HepG2 (cell line): ENCODE results near the gene STX5. TPM values are rescaled to one million over a fixed set of nuclear protein-coding genes. Genes with fewer than 3 reads are reported as not detected.

Source experiments
- ARNT2 ChIP-seq: sonication (generic); formaldehyde crosslinking; IDR thresholded peaks from 2 replicates; pipeline ENCODE4 v1.8.0; 2022; ENCODE audit warnings: mild to moderate bottlenecking, low read depth, missing genetic modification reagents, moderate library complexity
- CHD4 ChIP-seq: fragments of 200-600 bp; sonication (generic); IDR thresholded peaks from 2 replicates; pipeline ENCODE4 v1.7.0; 2017; ENCODE audit warnings: mild to moderate bottlenecking, low read length, borderline replicate concordance
- CREB1 ChIP-seq, 2 experiments: fragments of 450-650 bp in 1 of 2; IDR thresholded peaks; 2 replicates each; pipeline ENCODE4 v1.6.1; 2016 to 2017; ENCODE audit warnings: control low read depth in 1 of 2, mild to moderate bottlenecking in 1 of 2, missing compliant biosample characterization in 1 of 2, missing genetic modification characterization in 1 of 2
- FOXA1 ChIP-seq, 2 experiments: fragments of 450-650 bp in 1 of 2; sonication (generic) in 1 of 2; formaldehyde crosslinking in 1 of 2; IDR thresholded peaks; 2 replicates each; pipeline versions ENCODE4 v1.4.0 to v1.6.1; 2016 to 2020; ENCODE audit warnings: missing genetic modification reagents in 1 of 2
- FOXA3 ChIP-seq: IDR thresholded peaks from 2 replicates; pipeline ENCODE4 v1.6.1; 2016; ENCODE audit warnings: missing genetic modification reagents, missing compliant biosample characterization
- HMGA1 ChIP-seq: sonication (generic); formaldehyde crosslinking; conservative IDR thresholded peaks from 2 replicates; pipeline ENCODE4 v1.4.0; 2020; ENCODE audit warnings: missing genetic modification reagents
- KDM4B ChIP-seq: sonication (generic); formaldehyde crosslinking; IDR thresholded peaks from 2 replicates; pipeline ENCODE4 v1.4.0; 2020; ENCODE audit warnings: missing genetic modification reagents
- RFXAP ChIP-seq: sonication (generic); formaldehyde crosslinking; IDR thresholded peaks from 2 replicates; pipeline ENCODE4 v1.4.0; 2020; ENCODE audit warnings: missing genetic modification reagents, borderline replicate concordance
- SP2 ChIP-seq: sonication (generic); formaldehyde crosslinking; IDR thresholded peaks from 2 replicates; pipeline ENCODE4 v1.5.1; 2020; ENCODE audit warnings: mild to moderate bottlenecking, missing genetic modification reagents
- SP5 ChIP-seq: IDR thresholded peaks from 2 replicates; pipeline ENCODE4 v1.6.1; 2016; ENCODE audit warnings: low read depth, borderline replicate concordance
- ZBTB43 ChIP-seq: sonication (generic); formaldehyde crosslinking; conservative IDR thresholded peaks from 2 replicates; pipeline ENCODE4 v1.4.0; 2020; ENCODE audit warnings: missing genetic modification reagents
- ZMAT3 ChIP-seq: sonication (generic); formaldehyde crosslinking; conservative IDR thresholded peaks from 2 replicates; pipeline ENCODE4 v1.7.0; 2021; ENCODE audit warnings: missing genetic modification reagents
- ZNF282 ChIP-seq: fragments of 450-650 bp; IDR thresholded peaks from 2 replicates; pipeline ENCODE4 v1.6.1; 2018; ENCODE audit not compliant: partially characterized antibody
- ZNF333 ChIP-seq: sonication (generic); formaldehyde crosslinking; IDR thresholded peaks from 2 replicates; pipeline ENCODE4 v1.4.0; 2020; ENCODE audit warnings: mild to moderate bottlenecking, missing genetic modification reagents, borderline replicate concordance
- ZNF503 ChIP-seq: sonication (generic); formaldehyde crosslinking; IDR thresholded peaks from 2 replicates; pipeline ENCODE4 v1.4.0; 2020; ENCODE audit warnings: missing genetic modification reagents
- ZNF563 ChIP-seq: sonication (generic); formaldehyde crosslinking; IDR thresholded peaks from 2 replicates; pipeline ENCODE4 v1.8.0; 2022; ENCODE audit warnings: mild to moderate bottlenecking, moderate library complexity, missing genetic modification reagents
- ZNF678 ChIP-seq: sonication (generic); formaldehyde crosslinking; IDR thresholded peaks from 2 replicates; pipeline ENCODE4 v1.4.0; 2020; ENCODE audit warnings: mild to moderate bottlenecking, missing genetic modification reagents
- ZNF792 ChIP-seq: IDR thresholded peaks from 2 replicates; pipeline ENCODE4 v1.6.1; 2016
- ZUFSP ChIP-seq: sonication (generic); formaldehyde crosslinking; IDR thresholded peaks from 2 replicates; pipeline ENCODE4 v1.9.0; 2021; ENCODE audit warnings: missing genetic modification reagents, mild to moderate bottlenecking, borderline replicate concordance
- polyA plus RNA-seq, 8 experiments: library from polyadenylated mRNA; depleted of rRNA in 3 of 8; stranded (reverse) in 7 of 8; unstranded in 1 of 8; fragments of >200 nt; fragmentation: Illumina TruSeq in 4 of 8; extraction: Trizol in 4 of 8; gene quantifications; 2 replicates each; pipeline versions ENCODE4 v1.2.1 to v1.2.3, GENCODE V29; 2011 to 2016; ENCODE audit warnings: low read depth in 4 of 8, missing spikeins in 1 of 8, mixed read lengths in 1 of 8; ENCODE audit not compliant: insufficient read depth in 1 of 8
- total RNA-seq, 5 experiments: library from RNA; depleted of rRNA; stranded (reverse); fragments of >200 nt; fragmentation: Illumina TruSeq; extraction: Trizol; gene quantifications; 2 replicates each; pipeline ENCODE4 v1.2.3, GENCODE V29; 2016; ENCODE audit warnings: low read depth in 1 of 5
- TF ChIP-seq, protein P1 (sequence below): sonication (generic); formaldehyde crosslinking; IDR thresholded peaks from 2 replicates; pipeline ENCODE4 v1.4.0; 2020; ENCODE audit warnings: missing genetic modification reagents, mild to moderate bottlenecking, borderline replicate concordance

Gene STX5
- total and polyA plus RNA-seq, 2 of the 13 experiments (the other 11 are each of a cell fraction or from before 2014, with no cell fraction given), result 26.9 to 30.0 TPM

GRCh38 chr11:62805076-62805892 is 26.6 kb downstream of the STX5 start, which contains the start of gene NXF1 (continued):
- peak; percentile 96 for TF ChIP-seq CREB1 (IDR thresholded peaks at IDR 0.05)
- peak; percentile 95 for TF ChIP-seq CREB1 (CRISPR knock-in tag; IDR thresholded peaks at IDR 0.05)
- TF ChIP-seq ARNT2 (CRISPR knock-in tag), result peak; percentile 75; the same call in 1 of the 2 replicates
- TF ChIP-seq ZBTB43 (CRISPR knock-in tag), result peak; percentile 62; the same call in 1 of the 2 replicates
- no peak for TF ChIP-seq CHD4
- peak; percentile 45; the same call in 1 of the 2 replicates for TF ChIP-seq ZNF503 (CRISPR knock-in tag)
- peak; percentile 58 for TF ChIP-seq FOXA3 (CRISPR knock-in tag)
- peak; percentile 87; the same call in 1 of the 2 replicates for TF ChIP-seq RFXAP
- TF ChIP-seq ZNF333, result peak; percentile 61; the same call in 1 of the 2 replicates
- no peak for TF ChIP-seq ZNF282
- TF ChIP-seq SP2 (CRISPR knock-in tag), result peak; percentile 54; the same call in 1 of the 2 replicates
- TF ChIP-seq ZMAT3 (CRISPR knock-in tag), result peak; percentile 90
- TF ChIP-seq ZNF563, result peak; percentile 92
- TF ChIP-seq ZNF678, result peak; percentile 90
- peak; percentile 93 for TF ChIP-seq ZNF792 (CRISPR knock-in tag)
- peak; percentile 64; the same call in 1 of the 2 replicates for TF ChIP-seq SP5
- TF ChIP-seq ZUFSP (CRISPR knock-in tag), result no peak
- TF ChIP-seq HMGA1 (CRISPR knock-in tag), result no peak
- TF ChIP-seq KDM4B (CRISPR knock-in tag), result peak; percentile 63; the same call in 1 of the 2 replicates
- no peak for TF ChIP-seq FOXA1 (IDR thresholded peaks at IDR 0.05)
- peak; percentile 56 for TF ChIP-seq FOXA1 (CRISPR knock-in tag; IDR thresholded peaks at IDR 0.05)
- TF ChIP-seq, protein P1, sequence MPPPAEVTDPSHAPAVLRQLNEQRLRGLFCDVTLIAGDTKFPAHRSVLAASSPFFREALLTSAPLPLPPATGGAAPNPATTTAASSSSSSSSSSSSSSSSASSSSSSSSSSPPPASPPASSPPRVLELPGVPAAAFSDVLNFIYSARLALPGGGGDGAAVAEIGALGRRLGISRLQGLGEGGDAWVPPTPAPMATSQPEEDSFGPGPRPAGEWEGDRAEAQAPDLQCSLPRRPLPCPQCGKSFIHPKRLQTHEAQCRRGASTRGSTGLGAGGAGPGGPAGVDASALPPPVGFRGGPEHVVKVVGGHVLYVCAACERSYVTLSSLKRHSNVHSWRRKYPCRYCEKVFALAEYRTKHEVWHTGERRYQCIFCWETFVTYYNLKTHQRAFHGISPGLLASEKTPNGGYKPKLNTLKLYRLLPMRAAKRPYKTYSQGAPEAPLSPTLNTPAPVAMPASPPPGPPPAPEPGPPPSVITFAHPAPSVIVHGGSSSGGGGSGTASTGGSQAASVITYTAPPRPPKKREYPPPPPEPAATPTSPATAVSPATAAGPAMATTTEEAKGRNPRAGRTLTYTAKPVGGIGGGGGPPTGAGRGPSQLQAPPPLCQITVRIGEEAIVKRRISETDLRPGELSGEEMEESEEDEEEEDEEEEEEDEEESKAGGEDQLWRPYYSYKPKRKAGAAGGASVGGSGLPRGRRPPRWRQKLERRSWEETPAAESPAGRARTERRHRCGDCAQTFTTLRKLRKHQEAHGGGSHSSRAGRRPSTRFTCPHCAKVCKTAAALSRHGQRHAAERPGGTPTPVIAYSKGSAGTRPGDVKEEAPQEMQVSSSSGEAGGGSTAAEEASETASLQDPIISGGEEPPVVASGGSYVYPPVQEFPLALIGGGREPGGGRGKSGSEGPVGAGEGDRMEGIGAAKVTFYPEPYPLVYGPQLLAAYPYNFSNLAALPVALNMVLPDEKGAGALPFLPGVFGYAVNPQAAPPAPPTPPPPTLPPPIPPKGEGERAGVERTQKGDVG (CRISPR knock-in tag), result peak; percentile 88; the same call in 1 of the 2 replicates
